ENCODE results near the gene TAS2R7. TPM values are rescaled to one million over a fixed set of nuclear protein-coding genes. Genes with fewer than 3 reads are reported as not detected.

Gene TAS2R7
- total and polyA plus RNA-seq, 3 donors from 2014 or later = not detected

DNA sequence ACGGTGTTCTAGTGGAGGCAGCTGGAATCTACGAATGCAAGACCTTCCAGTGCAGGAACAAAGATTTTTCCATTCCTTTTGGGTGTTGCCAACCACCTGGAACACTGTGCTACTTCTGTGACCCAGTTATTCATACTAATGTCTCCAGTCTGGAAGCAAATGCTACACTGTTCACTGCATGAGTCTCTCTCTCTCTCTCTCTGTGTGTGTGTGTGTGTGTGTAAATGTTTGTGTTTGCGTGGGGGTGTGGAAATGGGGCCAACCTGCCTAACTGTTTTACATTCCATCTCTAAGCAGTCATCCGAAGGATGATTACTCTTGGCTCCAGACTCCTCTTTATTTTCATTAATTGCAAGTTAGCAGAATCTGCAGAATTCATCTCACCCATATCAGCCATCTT, 49.4 kb downstream of the TAS2R7 start:
- intact Hi-C loops (cut with DNase I; ENCODE audit: low total_unique reads) = no loop called here

More for the DNA sequence above, 49.4 kb downstream of the TAS2R7 start:
- no peaks in the 10 kb centered on the region for H3K9me3 ChIP-seq
- DNase-seq = no peak
- TF ChIP-seq, protein P1, sequence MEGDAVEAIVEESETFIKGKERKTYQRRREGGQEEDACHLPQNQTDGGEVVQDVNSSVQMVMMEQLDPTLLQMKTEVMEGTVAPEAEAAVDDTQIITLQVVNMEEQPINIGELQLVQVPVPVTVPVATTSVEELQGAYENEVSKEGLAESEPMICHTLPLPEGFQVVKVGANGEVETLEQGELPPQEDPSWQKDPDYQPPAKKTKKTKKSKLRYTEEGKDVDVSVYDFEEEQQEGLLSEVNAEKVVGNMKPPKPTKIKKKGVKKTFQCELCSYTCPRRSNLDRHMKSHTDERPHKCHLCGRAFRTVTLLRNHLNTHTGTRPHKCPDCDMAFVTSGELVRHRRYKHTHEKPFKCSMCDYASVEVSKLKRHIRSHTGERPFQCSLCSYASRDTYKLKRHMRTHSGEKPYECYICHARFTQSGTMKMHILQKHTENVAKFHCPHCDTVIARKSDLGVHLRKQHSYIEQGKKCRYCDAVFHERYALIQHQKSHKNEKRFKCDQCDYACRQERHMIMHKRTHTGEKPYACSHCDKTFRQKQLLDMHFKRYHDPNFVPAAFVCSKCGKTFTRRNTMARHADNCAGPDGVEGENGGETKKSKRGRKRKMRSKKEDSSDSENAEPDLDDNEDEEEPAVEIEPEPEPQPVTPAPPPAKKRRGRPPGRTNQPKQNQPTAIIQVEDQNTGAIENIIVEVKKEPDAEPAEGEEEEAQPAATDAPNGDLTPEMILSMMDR (IDR thresholded peaks at IDR 0.05) = no peak
- TF ChIP-seq POLR2A (IDR thresholded peaks at IDR 0.05) = no peak
- WGBS, 2 donors = 25 to 26% methylated on average over 4 of the region's 4 CpGs
- H3K4me1 ChIP-seq = peaks cover 13% of the 10 kb centered on the region
- H3K36me3 ChIP-seq (ENCODE audit: low read depth, missing control alignments) = no peaks in the 10 kb centered on the region
- H3K27ac ChIP-seq = no peak overlapping the region
- H3K4me3 ChIP-seq = no peak overlapping the region
- no peaks in the 10 kb centered on the region for H3K27me3 ChIP-seq

Small RNA genes within 50 kb of the gene (small RNA-seq; reads per million reads assigned to genes)
- gene PRR4 = 0 to 0.47 reads per million in 2 donors

Other genes with a start within 250 kb of the TAS2R7 start
- gene MAGOHB, start 189.0 kb downstream of the TAS2R7 start, total RNA-seq = 10 to 100 TPM; 16.1 to 16.7 TPM
- 20.5 TPM for gene MAGOHB, start 189.0 kb downstream of the TAS2R7 start, polyA plus RNA-seq (ENCODE audit: insufficient read depth, low read depth, low replicate concordance)
- under 1 TPM; 0.24 to 0.50 TPM for gene STYK1, start 128.6 kb downstream of the TAS2R7 start, total RNA-seq
- 0.26 TPM for gene STYK1, start 128.6 kb downstream of the TAS2R7 start, polyA plus RNA-seq (ENCODE audit: insufficient read depth, low read depth, low replicate concordance)
- 100 to 1,000 TPM; 493 to 511 TPM for gene YBX3, start 79.3 kb downstream of the TAS2R7 start, total RNA-seq
- gene YBX3, start 79.3 kb downstream of the TAS2R7 start, polyA plus RNA-seq (ENCODE audit: insufficient read depth, low read depth, low replicate concordance) = 1,385 TPM
- gene TAS2R8, start 4.7 kb upstream of the TAS2R7 start, total RNA-seq = not detected
- not detected for gene TAS2R8, start 4.7 kb upstream of the TAS2R7 start, polyA plus RNA-seq (ENCODE audit: insufficient read depth, low read depth, low replicate concordance)
- gene TAS2R9, start 7.5 kb upstream of the TAS2R7 start, total RNA-seq = not detected
- not detected for gene TAS2R9, start 7.5 kb upstream of the TAS2R7 start, polyA plus RNA-seq (ENCODE audit: insufficient read depth, low read depth, low replicate concordance)
- gene TAS2R10, start 23.7 kb upstream of the TAS2R7 start, total RNA-seq = under 1 TPM in 1 of 2 donors, not detected in 1; 0.39 TPM
- gene TAS2R10, start 23.7 kb upstream of the TAS2R7 start, polyA plus RNA-seq (ENCODE audit: insufficient read depth, low read depth, low replicate concordance) = not detected
- 1 to 10 TPM; 4.3 to 8.4 TPM for gene PRR4, start 46.8 kb upstream of the TAS2R7 start, total RNA-seq
- 1.3 TPM for gene PRR4, start 46.8 kb upstream of the TAS2R7 start, polyA plus RNA-seq (ENCODE audit: insufficient read depth, low read depth, low replicate concordance)
- gene PRH1, start 81.6 kb upstream of the TAS2R7 start, total RNA-seq = 10 to 100 TPM; 63.0 to 73.5 TPM
- gene PRH1, start 81.6 kb upstream of the TAS2R7 start, polyA plus RNA-seq (ENCODE audit: insufficient read depth, low read depth, low replicate concordance) = 52.2 TPM
- 1 to 10 TPM; 3.1 to 3.6 TPM for gene TAS2R13, start 106.9 kb upstream of the TAS2R7 start, total RNA-seq
- not detected for gene TAS2R13, start 106.9 kb upstream of the TAS2R7 start, polyA plus RNA-seq (ENCODE audit: insufficient read depth, low read depth, low replicate concordance)
- 1 to 10 TPM; 1.2 to 1.3 TPM for gene PRH2, start 126.6 kb upstream of the TAS2R7 start, total RNA-seq
- gene PRH2, start 126.6 kb upstream of the TAS2R7 start, polyA plus RNA-seq (ENCODE audit: insufficient read depth, low read depth, low replicate concordance) = 6.5 TPM
- 1 to 10 TPM; 3.5 to 4.6 TPM for gene TAS2R14, start 136.6 kb upstream of the TAS2R7 start, total RNA-seq
- gene TAS2R14, start 136.6 kb upstream of the TAS2R7 start, polyA plus RNA-seq (ENCODE audit: insufficient read depth, low read depth, low replicate concordance) = 0.96 TPM
- gene TAS2R50, start 184.3 kb upstream of the TAS2R7 start, total RNA-seq = 1 to 10 TPM; 2.8 to 4.8 TPM
- gene TAS2R50, start 184.3 kb upstream of the TAS2R7 start, polyA plus RNA-seq (ENCODE audit: insufficient read depth, low read depth, low replicate concordance) = not detected
- gene TAS2R20, start 195.7 kb upstream of the TAS2R7 start, total RNA-seq = 1 to 10 TPM; 2.2 to 4.8 TPM
- 0.46 TPM for gene TAS2R20, start 195.7 kb upstream of the TAS2R7 start, polyA plus RNA-seq (ENCODE audit: insufficient read depth, low read depth, low replicate concordance)
- 10 to 100 TPM in 1 of 2 donors, 1 to 10 TPM in 1; 9.3 to 10.4 TPM for gene TAS2R19, start 220.0 kb upstream of the TAS2R7 start, total RNA-seq
- gene TAS2R19, start 220.0 kb upstream of the TAS2R7 start, polyA plus RNA-seq (ENCODE audit: insufficient read depth, low read depth, low replicate concordance) = 0.34 TPM
- 10 to 100 TPM in 1 of 2 donors, 1 to 10 TPM in 1; 7.7 to 10.3 TPM for gene TAS2R31, start 228.8 kb upstream of the TAS2R7 start, total RNA-seq
- not detected for gene TAS2R31, start 228.8 kb upstream of the TAS2R7 start, polyA plus RNA-seq (ENCODE audit: insufficient read depth, low read depth, low replicate concordance)